Measurements from ENCODE around the gene PDSS1.

PDSS1 gene

DNA sequence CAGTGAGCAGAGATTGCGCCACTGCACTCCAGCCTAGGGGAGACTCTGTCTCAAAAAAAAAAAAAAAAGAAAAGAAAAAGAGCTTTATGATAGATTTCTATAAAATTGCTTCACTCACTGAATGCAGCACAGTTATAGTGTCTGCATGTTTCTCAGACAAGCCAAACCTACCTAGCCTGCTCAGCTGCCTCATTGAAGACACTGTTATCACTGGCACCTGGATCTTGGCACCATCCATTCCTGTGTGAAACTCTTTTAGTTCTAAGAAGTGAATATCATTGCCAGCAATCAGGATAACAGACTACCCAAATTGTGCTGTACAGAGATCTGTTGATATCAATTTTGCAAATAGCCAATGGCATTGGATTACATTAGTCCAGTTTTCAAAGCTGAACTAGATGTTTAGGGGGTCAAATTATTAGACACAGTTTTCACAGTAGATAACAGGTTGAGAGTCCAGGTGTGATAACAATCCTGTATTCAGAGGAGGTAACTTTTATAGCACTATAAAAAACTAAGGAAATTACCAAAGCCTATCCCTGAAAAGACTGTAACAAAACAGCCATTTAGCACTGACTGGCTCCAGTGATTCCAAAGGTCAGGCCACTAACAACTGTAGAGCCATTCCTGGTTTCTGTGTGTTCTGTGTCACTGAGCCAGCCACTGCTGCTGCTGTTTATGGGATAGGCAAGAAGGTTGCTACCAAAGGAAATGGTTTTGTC, 17.1 kb downstream of the PDSS1 start:
- ATAC-seq (ENCODE audit: low read depth) (no peak), DNase-seq (ENCODE audit: low spot score) (no peak)
- Histone ChIP-seq H3K27me3 (ENCODE audit: insufficient read depth, poor library complexity, severe bottlenecking) (no peaks in the 10 kb centered on the region), H3K9me3 (ENCODE audit: severe bottlenecking) (no peaks in the 10 kb centered on the region), H3K4me1 (ENCODE audit: insufficient read depth, poor library complexity, severe bottlenecking) (no peaks in the 10 kb centered on the region), H3K36me3 (ENCODE audit: low read depth) (peaks cover 55% of the 10 kb centered on the region), H3K27ac (ENCODE audit: poor library complexity, severe bottlenecking) (no peak overlapping the region), H3K4me3 (ENCODE audit: severe bottlenecking) (no peak overlapping the region)
- TF ChIP-seq, protein P1, sequence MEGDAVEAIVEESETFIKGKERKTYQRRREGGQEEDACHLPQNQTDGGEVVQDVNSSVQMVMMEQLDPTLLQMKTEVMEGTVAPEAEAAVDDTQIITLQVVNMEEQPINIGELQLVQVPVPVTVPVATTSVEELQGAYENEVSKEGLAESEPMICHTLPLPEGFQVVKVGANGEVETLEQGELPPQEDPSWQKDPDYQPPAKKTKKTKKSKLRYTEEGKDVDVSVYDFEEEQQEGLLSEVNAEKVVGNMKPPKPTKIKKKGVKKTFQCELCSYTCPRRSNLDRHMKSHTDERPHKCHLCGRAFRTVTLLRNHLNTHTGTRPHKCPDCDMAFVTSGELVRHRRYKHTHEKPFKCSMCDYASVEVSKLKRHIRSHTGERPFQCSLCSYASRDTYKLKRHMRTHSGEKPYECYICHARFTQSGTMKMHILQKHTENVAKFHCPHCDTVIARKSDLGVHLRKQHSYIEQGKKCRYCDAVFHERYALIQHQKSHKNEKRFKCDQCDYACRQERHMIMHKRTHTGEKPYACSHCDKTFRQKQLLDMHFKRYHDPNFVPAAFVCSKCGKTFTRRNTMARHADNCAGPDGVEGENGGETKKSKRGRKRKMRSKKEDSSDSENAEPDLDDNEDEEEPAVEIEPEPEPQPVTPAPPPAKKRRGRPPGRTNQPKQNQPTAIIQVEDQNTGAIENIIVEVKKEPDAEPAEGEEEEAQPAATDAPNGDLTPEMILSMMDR (IDR thresholded peaks at IDR 0.05; ENCODE audit: poor library complexity, severe bottlenecking): no peak

DNA sequence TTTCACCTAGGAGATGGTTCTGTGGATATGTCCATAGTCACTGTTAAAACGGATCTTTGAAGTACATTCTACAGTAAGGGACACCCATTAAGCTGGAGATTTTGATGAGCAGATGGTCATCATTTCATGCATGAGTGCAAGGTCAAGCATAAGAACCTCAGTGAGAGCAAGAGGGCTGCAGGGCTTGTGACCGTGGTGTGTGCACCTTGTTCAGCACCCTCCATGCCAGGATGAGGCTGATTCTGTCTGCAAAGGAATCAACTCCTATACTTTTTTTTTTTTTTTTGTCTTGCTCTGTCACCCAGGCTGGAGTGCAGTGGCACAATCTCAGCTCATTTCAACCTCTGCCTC, 17.6 kb downstream of the PDSS1 start:
- no peak for ATAC-seq (ENCODE audit: low read depth)
- Histone ChIP-seq H3K4me1 (ENCODE audit: insufficient read depth, poor library complexity, severe bottlenecking) (no peaks in the 10 kb centered on the region), H3K9me3 (ENCODE audit: severe bottlenecking) (no peaks in the 10 kb centered on the region), H3K36me3 (ENCODE audit: low read depth) (peaks cover 58% of the 10 kb centered on the region), H3K27me3 (ENCODE audit: insufficient read depth, poor library complexity, severe bottlenecking) (no peaks in the 10 kb centered on the region), H3K4me3 (ENCODE audit: severe bottlenecking) (no peak overlapping the region), H3K27ac (ENCODE audit: poor library complexity, severe bottlenecking) (no peak overlapping the region)
- DNase-seq (ENCODE audit: low spot score): no peak
- TF ChIP-seq, protein P1 (IDR thresholded peaks at IDR 0.05; ENCODE audit: poor library complexity, severe bottlenecking): no peak

DNA sequence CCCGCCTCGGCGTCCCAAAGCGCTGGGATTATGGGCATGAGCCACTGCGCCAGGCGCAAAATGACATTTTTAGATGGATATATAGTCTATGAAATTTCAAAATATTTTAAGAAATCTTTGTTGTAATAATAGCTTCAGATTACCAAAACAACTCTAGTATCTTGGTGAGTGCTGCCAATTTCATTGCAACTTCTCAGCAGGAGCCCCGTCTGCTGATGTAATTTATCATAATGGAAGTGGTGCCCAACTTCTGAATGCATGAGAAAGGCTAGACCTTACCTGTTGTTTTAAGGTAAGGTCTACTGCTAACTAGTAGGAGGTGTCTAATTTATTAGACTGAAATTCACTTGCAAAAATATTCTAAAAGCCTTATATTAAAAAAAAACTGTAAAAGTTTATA, 20.0 kb downstream of the PDSS1 start:
- H3K27ac ChIP-seq (ENCODE audit: poor library complexity, severe bottlenecking): no peak overlapping the region
- H3K4me1 ChIP-seq (ENCODE audit: insufficient read depth, poor library complexity, severe bottlenecking): no peaks in the 10 kb centered on the region
- H3K36me3 ChIP-seq (ENCODE audit: low read depth): peaks cover 75% of the 10 kb centered on the region
- no peak for ATAC-seq (ENCODE audit: low read depth)
- H3K4me3 ChIP-seq (ENCODE audit: severe bottlenecking): no peak overlapping the region
- no peaks in the 10 kb centered on the region for H3K27me3 ChIP-seq (ENCODE audit: insufficient read depth, poor library complexity, severe bottlenecking)
- TF ChIP-seq, protein P1 (IDR thresholded peaks at IDR 0.05; ENCODE audit: poor library complexity, severe bottlenecking): no peak
- no peak for DNase-seq (ENCODE audit: low spot score)
- H3K9me3 ChIP-seq (ENCODE audit: severe bottlenecking): no peaks in the 10 kb centered on the region

DNA sequence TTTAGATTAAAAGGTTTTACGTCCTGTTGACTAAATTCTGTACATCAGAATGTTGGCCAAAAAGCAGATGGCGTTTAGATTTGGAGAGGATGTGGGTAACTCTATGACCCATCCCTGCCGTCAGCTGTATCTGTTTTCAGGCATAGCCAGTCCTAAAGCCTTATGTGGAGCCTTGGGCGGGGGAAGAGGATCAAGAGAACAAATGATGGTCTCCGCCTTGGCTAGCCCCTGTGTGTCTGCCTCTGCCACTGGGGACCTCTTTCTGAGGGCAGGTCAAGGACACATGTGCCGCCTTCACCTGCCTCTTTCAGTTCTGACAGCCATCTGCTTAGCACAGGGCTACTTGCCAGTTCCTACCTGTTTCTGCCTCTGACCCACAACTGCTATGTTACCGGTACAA, 24.1 kb downstream of the PDSS1 start:
- Histone ChIP-seq H3K36me3 (ENCODE audit: low read depth) (peaks cover 84% of the 10 kb centered on the region), H3K27ac (ENCODE audit: poor library complexity, severe bottlenecking) (no peak overlapping the region), H3K4me3 (ENCODE audit: severe bottlenecking) (no peak overlapping the region), H3K9me3 (ENCODE audit: severe bottlenecking) (no peaks in the 10 kb centered on the region), H3K4me1 (ENCODE audit: insufficient read depth, poor library complexity, severe bottlenecking) (no peaks in the 10 kb centered on the region), H3K27me3 (ENCODE audit: insufficient read depth, poor library complexity, severe bottlenecking) (no peaks in the 10 kb centered on the region)
- ATAC-seq (ENCODE audit: low read depth) (no peak), DNase-seq (ENCODE audit: low spot score) (no peak)
- TF ChIP-seq, protein P1 (IDR thresholded peaks at IDR 0.05; ENCODE audit: poor library complexity, severe bottlenecking): no peak

DNA sequence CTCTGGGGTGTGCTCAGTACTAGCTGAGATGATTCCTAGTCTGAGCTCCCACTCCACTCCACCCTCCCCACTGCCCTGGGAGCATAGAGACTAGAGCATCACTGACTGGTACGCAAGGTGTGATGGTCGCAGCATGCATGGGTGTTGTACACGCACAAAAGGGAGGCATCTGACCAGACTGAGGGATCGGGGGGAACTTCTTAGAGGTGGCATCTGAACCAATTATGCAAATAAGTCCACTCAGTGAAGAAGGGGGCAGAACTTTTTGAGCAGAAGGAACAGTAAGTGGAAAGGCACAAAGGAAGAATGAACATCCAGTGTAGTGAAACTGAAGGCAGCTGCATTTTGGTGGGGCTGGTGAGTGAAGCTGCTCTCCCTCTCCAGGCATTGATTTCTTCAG, 25.5 kb downstream of the PDSS1 start:
- Histone ChIP-seq H3K4me1 (ENCODE audit: insufficient read depth, poor library complexity, severe bottlenecking) (no peaks in the 10 kb centered on the region), H3K36me3 (ENCODE audit: low read depth) (peaks cover 84% of the 10 kb centered on the region), H3K27me3 (ENCODE audit: insufficient read depth, poor library complexity, severe bottlenecking) (no peaks in the 10 kb centered on the region), H3K4me3 (ENCODE audit: severe bottlenecking) (no peak overlapping the region), H3K9me3 (ENCODE audit: severe bottlenecking) (no peaks in the 10 kb centered on the region), H3K27ac (ENCODE audit: poor library complexity, severe bottlenecking) (no peak overlapping the region)
- DNase-seq (ENCODE audit: low spot score) (no peak), ATAC-seq (ENCODE audit: low read depth) (no peak)
- TF ChIP-seq, protein P1 (IDR thresholded peaks at IDR 0.05; ENCODE audit: poor library complexity, severe bottlenecking): no peak
